Esophagus mucosa (tissue), 1 donor: ENCODE results near the gene ACSL1. TPM values are rescaled to one million over a fixed set of nuclear protein-coding genes. Genes with fewer than 3 reads are reported as not detected.
"Not testable (repeated sequence)": the region's sequence is repeated elsewhere in the genome, so short reads cannot be mapped to it uniquely, and the experiment has no call there.

Source experiments
- ATAC-seq: fragments of 200-7000 bp; cut with Tn5 transposase; one replicate; pipeline ENCODE4 v1.9.1; 2020
- total RNA-seq: library from RNA; stranded (reverse); gene quantifications from one replicate; pipeline ENCODE4 v1.2.4, GENCODE V29; 2023
- donor health status: DM: yes; HTN: yes; CAD: no.

The ACSL1 gene
- total RNA-seq = 74.3 TPM

- ATAC-seq = peak; percentile 91
Measured at GRCh38 chr4:184825896-184826690, at the start of gene ACSL1. ACSL1 (minus strand) TSS chr4:184825968; CDS start chr4:184803514, 22,454 bp downstream.

GRCh38 chr4:184873054-184873453 is 47.3 kb upstream of the ACSL1 start:
- no peak for ATAC-seq

- ATAC-seq = no peak
Measured at GRCh38 chr4:184870718-184871117, 45.0 kb upstream of the ACSL1 start.

- no peak for ATAC-seq
Measured at GRCh38 chr4:184868623-184869022, 42.9 kb upstream of the ACSL1 start.

- no peak for ATAC-seq
Measured at GRCh38 chr4:184863916-184864315, 38.1 kb upstream of the ACSL1 start.

GRCh38 chr4:184861047-184861446 is 35.3 kb upstream of the ACSL1 start:
- ATAC-seq = no peak

- no peak for ATAC-seq
Measured at GRCh38 chr4:184860018-184860779, 34.4 kb upstream of the ACSL1 start.

GRCh38 chr4:184857441-184858121 is 31.8 kb upstream of the ACSL1 start:
- ATAC-seq = no peak

GRCh38 chr4:184856277-184856609 is 30.5 kb upstream of the ACSL1 start:
- no peak for ATAC-seq

- no peak for ATAC-seq
Measured at GRCh38 chr4:184854673-184855072, 28.9 kb upstream of the ACSL1 start.

GRCh38 chr4:184853436-184853835 is 27.7 kb upstream of the ACSL1 start:
- no peak for ATAC-seq

- no peak for ATAC-seq
Measured at GRCh38 chr4:184851886-184852285, 26.1 kb upstream of the ACSL1 start.

- peak; percentile 17 for ATAC-seq
Measured at GRCh38 chr4:184851200-184851541, 25.4 kb upstream of the ACSL1 start.

GRCh38 chr4:184850431-184851199 is 24.8 kb upstream of the ACSL1 start:
- ATAC-seq = no peak

GRCh38 chr4:184850018-184850417 is 24.2 kb upstream of the ACSL1 start:
- no peak for ATAC-seq

GRCh38 chr4:184849185-184849584 is 23.4 kb upstream of the ACSL1 start:
- ATAC-seq = no peak

GRCh38 chr4:184848510-184848909 is 22.7 kb upstream of the ACSL1 start:
- no peak for ATAC-seq

- peak; percentile 68 for ATAC-seq
Measured at GRCh38 chr4:184846531-184846930, 20.8 kb upstream of the ACSL1 start.

- peak; percentile 96 for ATAC-seq
Measured at GRCh38 chr4:184845367-184846021, 19.7 kb upstream of the ACSL1 start.

GRCh38 chr4:184844742-184845141 is 19.0 kb upstream of the ACSL1 start:
- no peak for ATAC-seq

GRCh38 chr4:184843984-184844554 is 18.3 kb upstream of the ACSL1 start:
- ATAC-seq = no peak

GRCh38 chr4:184839075-184839399 is 13.3 kb upstream of the ACSL1 start:
- ATAC-seq = not testable (repeated sequence)
